Mucosa of descending colon (tissue), 3 donors: ENCODE measurements around the gene PSMD9. TPM values are rescaled to one million over a fixed set of nuclear protein-coding genes. Genes with fewer than 3 reads are reported as not detected.
"Not testable (repeated sequence)": the region's sequence is repeated elsewhere in the genome, so short reads cannot be mapped to it uniquely, and the experiment has no call there.

Source experiments
- ATAC-seq: fragments of 200-7000 bp; cut with Tn5 transposase; one replicate; pipeline ENCODE4 v1.9.1; 2020; ENCODE audit warnings: mild to moderate bottlenecking, moderate library complexity
- DNase-seq, 3 donors: peaks; one replicate each; pipeline ENCODE4 v3.0.0-alpha.2; 2020
- H3K36me3 ChIP-seq: fragments of 200-600 bp; one replicate; pipeline ENCODE4 v1.8.0; 2021; ENCODE audit warnings: low read depth, mild to moderate bottlenecking
- H3K4me1 ChIP-seq: fragments of 200-600 bp; one replicate; pipeline ENCODE4 v1.8.0; 2021; ENCODE audit warnings: low read depth, mild to moderate bottlenecking
- H3K4me3 ChIP-seq: fragments of 200-600 bp; one replicate; pipeline ENCODE4 v1.8.0; 2021; ENCODE audit warnings: mild to moderate bottlenecking
- H3K9me3 ChIP-seq: fragments of 200-600 bp; one replicate; pipeline ENCODE4 v1.8.0; 2021; ENCODE audit warnings: mild to moderate bottlenecking
- intact Hi-C, 2 donors: fragments of 100-400 bp; cut with DNase I in 1 of 2; cut with micrococcal nuclease in 1 of 2; formaldehyde crosslinking; loops; one replicate each; pipeline versions ENCODE4 v1.11.0 to v1.11.1; 2022; cut with DNase I, micrococcal nuclease
- total RNA-seq, 3 donors: library from RNA; stranded (reverse); fragmentation: NEBNext Ultra II Directional in 2 of 3; extraction: Animal tissue kit (Norgen Biotek cat#: 25700) in 2 of 3; gene quantifications; one replicate each; pipeline versions ENCODE4 v1.2.1 to v1.2.4, GENCODE V29; 2021 to 2023
- TF ChIP-seq, protein P1 (sequence below): fragments of 200-600 bp; IDR thresholded peaks from one replicate; pipeline ENCODE4 v1.8.0; 2022; ENCODE audit warnings: antibody characterized with exemption, mild to moderate bottlenecking
- donor health status: DM: no; HTN: no; CAD: no; lungs with moderate emphysema.
- donor health status: DM: no; HTN: no; CAD: no.
- donor health status: DM: no; HTN: yes; CAD: no.

The PSMD9 gene
- total RNA-seq, 3 donors from 2014 or later = 45.0 to 45.6 (median 45.2) TPM

DNA sequence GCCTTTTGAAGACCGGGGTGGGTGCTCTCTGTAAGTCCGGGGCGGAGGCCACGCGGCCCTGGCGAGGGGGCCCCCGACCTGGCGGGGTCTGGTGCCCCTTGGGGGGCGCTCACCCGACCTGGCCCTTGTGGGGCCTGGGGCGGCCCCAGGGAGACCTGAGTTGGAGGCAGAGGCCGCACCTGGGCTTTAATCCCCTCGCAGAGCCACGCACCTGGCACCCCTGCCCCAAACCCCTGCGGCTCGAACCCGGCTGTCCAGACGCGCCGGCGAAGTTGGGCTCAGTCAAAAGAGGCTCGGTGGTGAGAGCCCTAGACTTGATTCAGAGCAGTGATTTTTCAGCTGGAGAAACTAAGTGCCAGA is 30.1 kb downstream of the PSMD9 start:
- TF ChIP-seq, protein P1, sequence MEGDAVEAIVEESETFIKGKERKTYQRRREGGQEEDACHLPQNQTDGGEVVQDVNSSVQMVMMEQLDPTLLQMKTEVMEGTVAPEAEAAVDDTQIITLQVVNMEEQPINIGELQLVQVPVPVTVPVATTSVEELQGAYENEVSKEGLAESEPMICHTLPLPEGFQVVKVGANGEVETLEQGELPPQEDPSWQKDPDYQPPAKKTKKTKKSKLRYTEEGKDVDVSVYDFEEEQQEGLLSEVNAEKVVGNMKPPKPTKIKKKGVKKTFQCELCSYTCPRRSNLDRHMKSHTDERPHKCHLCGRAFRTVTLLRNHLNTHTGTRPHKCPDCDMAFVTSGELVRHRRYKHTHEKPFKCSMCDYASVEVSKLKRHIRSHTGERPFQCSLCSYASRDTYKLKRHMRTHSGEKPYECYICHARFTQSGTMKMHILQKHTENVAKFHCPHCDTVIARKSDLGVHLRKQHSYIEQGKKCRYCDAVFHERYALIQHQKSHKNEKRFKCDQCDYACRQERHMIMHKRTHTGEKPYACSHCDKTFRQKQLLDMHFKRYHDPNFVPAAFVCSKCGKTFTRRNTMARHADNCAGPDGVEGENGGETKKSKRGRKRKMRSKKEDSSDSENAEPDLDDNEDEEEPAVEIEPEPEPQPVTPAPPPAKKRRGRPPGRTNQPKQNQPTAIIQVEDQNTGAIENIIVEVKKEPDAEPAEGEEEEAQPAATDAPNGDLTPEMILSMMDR = no peak
- Histone ChIP-seq H3K36me3 (no peaks in the 10 kb centered on the region), H3K4me1 (peaks cover 10% of the 10 kb centered on the region), H3K9me3 (no peaks in the 10 kb centered on the region), H3K4me3 (no peak overlapping the region)
- intact Hi-C loops = no loop called here
- ATAC-seq = peak; percentile 5
- DNase-seq = peak in 1 of 3 donors; percentile 5

DNA sequence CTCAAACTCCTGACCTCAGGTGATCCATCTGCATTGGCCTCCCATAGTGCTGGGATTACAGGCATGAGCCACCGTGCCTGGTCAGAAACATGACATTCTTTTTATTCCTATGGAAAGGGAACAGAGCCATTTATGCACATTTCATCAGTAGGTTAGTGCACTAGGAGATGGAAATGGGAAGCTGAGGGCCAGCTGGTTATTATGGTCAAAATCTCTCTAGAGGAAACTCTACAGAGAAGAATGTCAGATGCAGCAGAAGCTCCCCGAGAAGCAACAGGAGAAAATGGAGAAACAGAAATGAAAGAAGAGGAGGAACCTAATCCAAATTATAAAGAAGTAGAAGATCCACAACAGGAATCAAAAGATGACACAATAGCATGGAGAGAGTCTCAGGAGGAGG is 32.5 kb downstream of the PSMD9 start:
- intact Hi-C loops = no loop called here
- DNase-seq = no peak

DNA sequence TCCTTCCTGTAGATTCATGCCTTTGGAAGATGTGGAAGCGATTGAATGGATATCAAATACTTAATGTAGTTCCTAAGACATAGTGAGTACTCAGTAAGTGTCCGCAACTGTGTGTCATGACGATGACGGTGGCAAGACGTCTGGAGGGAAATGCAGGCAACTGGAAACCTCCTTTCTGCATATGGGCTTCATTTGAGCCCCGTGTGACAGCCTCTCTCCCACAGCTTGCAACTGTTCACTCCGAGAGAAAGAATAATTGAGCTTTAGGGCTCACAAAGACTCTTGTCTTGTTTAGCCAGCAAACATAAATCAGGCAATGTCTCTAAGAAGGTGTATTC is 36.7 kb downstream of the PSMD9 start:
- intact Hi-C loops = no loop called here
- Histone ChIP-seq H3K4me3 (no peak overlapping the region), H3K9me3 (no peaks in the 10 kb centered on the region), H3K4me1 (no peaks in the 10 kb centered on the region), H3K36me3 (no peaks in the 10 kb centered on the region)
- no peak for DNase-seq
- TF ChIP-seq, protein P1 = no peak
- no peak for ATAC-seq

More for the DNA sequence above, 32.5 kb downstream of the PSMD9 start:
- no peaks in the 10 kb centered on the region for H3K9me3 ChIP-seq
- TF ChIP-seq, protein P1 = no peak
- no peak overlapping the region for H3K4me3 ChIP-seq
- ATAC-seq = no peak
- no peaks in the 10 kb centered on the region for H3K36me3 ChIP-seq
- H3K4me1 ChIP-seq = peaks cover 10% of the 10 kb centered on the region

DNA sequence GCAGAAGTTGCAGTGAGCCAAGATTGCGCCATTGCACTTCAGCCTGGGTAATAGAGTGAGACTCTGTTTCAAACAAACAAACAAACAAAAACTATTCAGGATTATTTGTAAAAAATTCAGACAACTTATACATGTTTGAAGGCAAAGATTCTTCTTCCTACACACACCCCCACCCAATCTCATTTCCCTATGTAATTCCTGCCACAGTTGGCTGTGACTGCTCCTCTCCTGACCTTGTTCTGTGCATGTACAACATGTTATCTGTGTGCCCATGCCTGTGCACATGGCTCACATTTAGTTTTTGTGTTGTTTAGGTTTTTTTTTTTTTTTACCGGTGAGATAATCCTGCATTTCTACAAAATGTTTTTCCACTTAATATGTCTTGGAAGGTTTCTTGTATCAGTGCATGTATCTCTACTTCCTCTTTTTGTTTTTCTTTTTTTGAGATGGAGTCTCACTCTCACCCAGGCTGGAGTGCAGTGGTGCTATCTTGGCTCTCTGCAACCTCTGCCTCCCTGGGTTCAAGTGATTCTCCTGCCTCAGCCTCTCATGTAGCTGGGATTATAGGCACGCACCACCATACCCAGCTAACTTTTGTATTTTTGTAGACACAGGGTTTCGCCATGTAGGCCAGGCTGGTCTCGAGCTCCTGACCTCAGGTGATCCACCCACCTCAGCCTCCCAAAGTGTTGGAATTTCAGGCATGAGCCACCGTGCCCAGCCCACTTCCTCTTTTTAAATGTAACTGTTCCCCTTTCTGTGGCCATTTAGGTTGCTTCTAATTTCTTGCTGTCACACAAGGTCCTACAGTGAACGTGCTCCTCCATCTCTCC is 38.5 kb downstream of the PSMD9 start:
- Histone ChIP-seq H3K9me3 (no peaks in the 10 kb centered on the region), H3K36me3 (no peaks in the 10 kb centered on the region), H3K4me1 (no peaks in the 10 kb centered on the region), H3K4me3 (no peak overlapping the region)
- DNase-seq = no peak
- no peak for ATAC-seq
- intact Hi-C loops = no loop called here
- TF ChIP-seq, protein P1 = no peak

DNA sequence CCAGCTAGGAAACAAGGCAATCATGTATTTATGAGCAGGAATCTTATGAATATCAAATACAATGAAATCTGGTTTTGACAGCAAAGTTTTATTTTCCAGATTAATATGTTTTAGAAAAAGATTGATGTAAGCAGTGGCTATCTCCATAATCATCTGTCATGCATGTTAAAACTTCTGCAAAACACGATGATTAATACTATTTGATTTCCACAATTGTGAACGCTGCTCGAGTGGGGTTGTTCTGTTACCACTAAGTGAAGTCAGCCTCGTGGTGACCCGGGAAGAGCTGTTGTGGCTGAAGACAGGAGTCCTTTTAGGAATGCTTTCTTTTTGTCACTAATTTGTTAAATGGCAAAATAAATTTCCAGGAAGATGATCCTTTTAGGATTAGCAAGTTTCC is 39.2 kb downstream of the PSMD9 start:
- Histone ChIP-seq H3K4me1 (no peaks in the 10 kb centered on the region), H3K36me3 (no peaks in the 10 kb centered on the region), H3K4me3 (no peak overlapping the region), H3K9me3 (no peaks in the 10 kb centered on the region)
- TF ChIP-seq, protein P1 = no peak
- ATAC-seq (no peak), DNase-seq (no peak)
- intact Hi-C loops = no loop called here

DNA sequence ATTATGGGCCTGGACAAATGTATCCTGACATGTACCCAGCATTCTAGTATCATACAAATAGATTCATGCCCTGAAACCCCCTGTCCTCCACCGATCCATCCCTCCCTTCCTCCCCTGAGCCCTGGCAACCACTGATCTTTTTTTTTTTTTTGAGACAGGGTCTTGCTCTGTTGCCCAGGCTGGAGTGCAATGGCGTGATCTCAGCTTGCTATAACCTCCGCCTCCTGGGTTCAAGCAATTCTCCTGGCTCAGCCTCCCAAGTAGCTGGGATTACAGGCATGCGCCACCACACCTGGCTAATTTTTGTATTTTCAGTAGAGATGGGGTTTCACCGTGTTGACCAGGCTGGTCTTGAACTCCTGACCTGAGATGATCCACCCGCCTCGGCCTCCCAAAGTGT is 41.0 kb downstream of the PSMD9 start:
- H3K4me3 ChIP-seq, intact Hi-C loops, H3K9me3 ChIP-seq, H3K4me1 ChIP-seq, ATAC-seq, DNase-seq, H3K36me3 ChIP-seq: not testable (repeated sequence)
